ENCODE results near the gene INTS11.

The INTS11 gene

DNA sequence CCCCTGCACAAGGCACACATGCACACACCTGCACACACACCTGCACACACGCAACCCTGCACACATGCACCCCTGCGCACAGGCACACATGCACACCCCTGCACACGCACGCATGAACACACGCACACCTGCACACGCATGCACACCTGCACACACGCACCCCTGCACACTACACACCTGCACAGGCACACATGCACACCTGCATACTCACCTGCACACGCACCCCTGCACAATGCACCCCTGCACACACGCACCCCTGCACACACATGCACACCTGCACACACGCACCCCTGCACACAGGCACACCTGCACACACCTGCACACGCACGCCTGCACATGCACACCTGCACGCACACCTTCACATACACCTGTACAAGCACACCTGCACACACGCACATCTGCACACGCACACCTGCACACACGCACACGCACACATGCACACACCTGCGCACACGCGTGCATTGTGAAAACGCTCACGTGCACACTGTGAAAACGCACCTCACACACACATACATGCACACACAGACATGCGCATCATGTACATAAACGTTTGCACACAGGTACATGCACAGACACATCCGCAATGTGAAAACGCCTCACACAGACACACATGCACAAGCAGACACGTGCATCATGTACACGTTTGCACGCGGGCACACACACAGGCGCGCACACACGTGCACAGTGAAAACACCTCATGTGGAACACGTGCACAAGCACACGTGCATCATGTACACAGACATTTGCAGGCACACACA, 16.5 kb upstream of the INTS11 start:
- TF ChIP-seq, protein P1, sequence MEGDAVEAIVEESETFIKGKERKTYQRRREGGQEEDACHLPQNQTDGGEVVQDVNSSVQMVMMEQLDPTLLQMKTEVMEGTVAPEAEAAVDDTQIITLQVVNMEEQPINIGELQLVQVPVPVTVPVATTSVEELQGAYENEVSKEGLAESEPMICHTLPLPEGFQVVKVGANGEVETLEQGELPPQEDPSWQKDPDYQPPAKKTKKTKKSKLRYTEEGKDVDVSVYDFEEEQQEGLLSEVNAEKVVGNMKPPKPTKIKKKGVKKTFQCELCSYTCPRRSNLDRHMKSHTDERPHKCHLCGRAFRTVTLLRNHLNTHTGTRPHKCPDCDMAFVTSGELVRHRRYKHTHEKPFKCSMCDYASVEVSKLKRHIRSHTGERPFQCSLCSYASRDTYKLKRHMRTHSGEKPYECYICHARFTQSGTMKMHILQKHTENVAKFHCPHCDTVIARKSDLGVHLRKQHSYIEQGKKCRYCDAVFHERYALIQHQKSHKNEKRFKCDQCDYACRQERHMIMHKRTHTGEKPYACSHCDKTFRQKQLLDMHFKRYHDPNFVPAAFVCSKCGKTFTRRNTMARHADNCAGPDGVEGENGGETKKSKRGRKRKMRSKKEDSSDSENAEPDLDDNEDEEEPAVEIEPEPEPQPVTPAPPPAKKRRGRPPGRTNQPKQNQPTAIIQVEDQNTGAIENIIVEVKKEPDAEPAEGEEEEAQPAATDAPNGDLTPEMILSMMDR (conservative IDR thresholded peaks at IDR 0.05; ENCODE audit: low read depth, low read length) = no peak
- no peak overlapping the region for H3K4me3 ChIP-seq (ENCODE audit: low read length)
- no peak for DNase-seq (ENCODE audit: low read depth)

DNA sequence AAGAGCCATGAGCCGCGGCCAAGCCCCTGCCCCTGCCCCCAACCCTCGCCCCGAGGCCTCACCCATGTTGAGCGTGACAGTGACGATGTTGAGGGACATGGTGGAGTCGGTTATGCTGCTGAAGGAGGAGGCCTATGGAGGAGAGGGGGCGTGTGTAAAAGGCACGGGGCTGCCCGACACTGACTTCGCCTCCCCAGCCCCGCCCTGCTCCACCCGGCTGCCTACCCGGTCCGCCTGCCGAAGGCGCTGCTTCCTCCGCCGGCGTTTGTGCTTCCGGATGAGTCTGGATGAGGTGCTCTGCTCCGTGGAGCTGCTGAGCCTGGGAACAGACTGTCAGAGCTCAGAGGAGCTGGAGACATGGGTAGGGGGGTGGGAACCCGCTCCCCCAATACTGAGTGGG, 15.7 kb upstream of the INTS11 start:
- no peak overlapping the region for H3K4me3 ChIP-seq (ENCODE audit: low read length)
- TF ChIP-seq, protein P1 (conservative IDR thresholded peaks at IDR 0.05; ENCODE audit: low read depth, low read length) = no peak
- DNase-seq (ENCODE audit: low read depth) = no peak

DNA sequence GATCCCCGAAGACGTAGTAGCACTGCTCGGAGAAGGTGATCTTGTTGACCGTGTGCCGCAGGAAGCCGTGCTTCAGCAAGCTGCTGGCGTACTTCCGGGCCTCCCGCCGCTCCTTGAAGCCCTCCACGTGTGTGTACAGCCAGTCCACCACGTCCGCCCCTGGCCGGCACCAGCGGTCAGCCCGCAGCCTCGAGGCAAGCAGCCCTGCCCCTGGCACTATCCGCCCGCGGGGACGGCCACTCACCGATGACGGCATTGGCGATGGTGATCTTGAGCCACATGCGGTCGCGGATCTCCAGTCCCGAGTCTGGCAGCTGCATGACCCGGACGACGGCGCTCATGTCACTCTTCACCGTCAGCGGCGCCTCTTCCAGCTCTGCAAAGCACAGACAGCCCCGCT, 13.8 kb upstream of the INTS11 start:
- TF ChIP-seq, protein P1 (conservative IDR thresholded peaks at IDR 0.05; ENCODE audit: low read depth, low read length) = no peak
- DNase-seq (ENCODE audit: low read depth) = no peak
- no peak overlapping the region for H3K4me3 ChIP-seq (ENCODE audit: low read length)

DNA sequence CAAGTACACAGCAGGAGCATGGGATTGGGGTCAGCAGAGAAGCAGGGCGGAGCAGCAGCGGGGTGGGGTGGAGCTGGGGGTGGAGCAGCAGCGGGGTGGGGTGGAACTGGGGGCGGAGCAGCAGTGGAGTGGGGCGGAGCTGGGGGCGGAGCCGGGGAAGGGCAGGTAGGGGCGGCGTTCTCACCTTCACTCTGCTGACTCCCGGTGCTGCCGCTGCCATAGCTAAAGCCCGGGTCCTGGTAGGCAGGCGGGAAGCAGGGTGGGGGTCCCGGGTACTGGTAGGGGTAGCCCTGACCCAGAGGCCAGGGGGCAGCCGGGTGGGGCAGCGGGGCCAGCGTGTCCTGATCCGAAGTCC, 13.3 kb upstream of the INTS11 start:
- H3K4me3 ChIP-seq (ENCODE audit: low read length) = no peak overlapping the region
- DNase-seq (ENCODE audit: low read depth) = no peak
- TF ChIP-seq, protein P1 (conservative IDR thresholded peaks at IDR 0.05; ENCODE audit: low read depth, low read length) = no peak

DNA sequence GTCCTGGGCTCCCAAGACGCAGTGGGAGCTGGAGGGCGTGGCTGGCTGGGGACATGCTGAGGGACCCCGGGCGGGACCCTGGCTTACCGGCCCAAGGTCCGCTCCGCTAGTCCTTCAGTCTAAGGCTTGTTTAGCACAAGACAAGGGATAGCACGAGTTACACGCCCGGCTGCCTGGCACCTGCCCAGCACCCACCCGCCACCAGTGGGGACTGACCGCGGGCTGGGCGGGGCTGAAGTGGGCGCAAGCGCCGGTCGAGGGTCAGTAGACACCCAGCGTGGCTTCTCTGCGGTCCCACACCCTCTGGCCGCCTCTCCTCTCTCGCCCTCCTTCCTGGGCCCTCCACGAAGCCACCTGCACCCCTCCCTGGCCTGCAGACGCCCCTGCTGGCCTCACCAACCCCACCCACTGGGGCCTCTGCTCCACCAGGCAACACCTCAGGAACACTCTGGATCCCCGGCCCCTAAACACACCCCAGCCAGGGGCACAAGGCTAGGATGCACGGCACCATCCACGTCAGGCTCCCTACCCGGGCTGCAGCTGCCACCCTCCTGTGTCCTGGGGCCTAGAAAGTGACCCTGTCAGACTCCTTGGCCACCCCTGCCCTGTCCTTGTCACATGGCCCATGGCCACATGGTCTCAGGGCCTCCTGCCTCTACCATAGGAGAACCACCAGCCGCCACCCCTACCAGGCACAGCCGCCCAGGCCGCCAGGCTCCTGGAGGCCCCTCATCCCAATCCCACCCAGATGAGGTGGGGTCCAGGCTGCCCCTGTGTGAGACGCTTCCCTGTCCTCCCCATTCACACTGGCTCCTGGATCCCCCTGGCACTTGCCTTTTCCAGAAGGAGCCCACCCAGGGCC, 12.7 kb upstream of the INTS11 start:
- TF ChIP-seq, protein P1 (conservative IDR thresholded peaks at IDR 0.05; ENCODE audit: low read depth, low read length) = no peak
- no peak for DNase-seq (ENCODE audit: low read depth)
- no peak overlapping the region for H3K4me3 ChIP-seq (ENCODE audit: low read length)

DNA sequence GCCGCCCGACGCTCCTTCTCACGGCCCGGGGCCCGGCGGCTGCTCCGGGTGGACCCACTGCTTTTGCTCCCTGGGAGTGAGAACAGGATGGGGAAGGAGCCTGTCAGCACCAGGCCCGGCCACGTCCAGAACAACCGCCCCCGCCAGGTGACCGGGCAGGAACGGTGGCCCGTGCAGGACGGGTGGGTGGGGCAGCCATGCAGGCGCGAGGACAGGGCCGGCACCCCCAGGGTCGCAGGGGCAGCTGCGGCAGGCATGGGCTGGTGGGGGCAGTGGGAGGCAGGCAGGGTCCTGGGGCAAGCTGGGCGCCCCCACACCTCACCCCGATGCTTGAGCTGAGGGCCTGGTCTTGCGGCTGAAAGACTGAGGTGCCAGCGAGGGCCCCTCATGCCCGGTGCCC, 12.0 kb upstream of the INTS11 start:
- TF ChIP-seq, protein P1 (conservative IDR thresholded peaks at IDR 0.05; ENCODE audit: low read depth, low read length) = no peak
- H3K4me3 ChIP-seq (ENCODE audit: low read length) = no peak overlapping the region
- no peak for DNase-seq (ENCODE audit: low read depth)

All from retinal pigment epithelial cell (primary cell).